SH-SY5Y (cell line): Measurements from ENCODE around the gene TMEM250.

Experiments used
- GATA2 ChIP-seq: IDR thresholded peaks from 2 replicates; pipeline ENCODE4 v1.6.1; 2011; ENCODE audit warnings: mild to moderate bottlenecking, low read depth, low read length
- GATA3 ChIP-seq: IDR thresholded peaks from 2 replicates; pipeline ENCODE4 v1.6.1; 2011; ENCODE audit warnings: low read depth, mild to moderate bottlenecking, low read length, moderate library complexity

- TF ChIP-seq GATA3 (no peak), GATA2 (no peak)
Observed at GRCh38 chr9:136090056-136090735, 28.5 kb downstream of the TMEM250 start.
